Left kidney (tissue), 8 donors: ENCODE results near the gene GPHB5. TPM values are rescaled to one million over a fixed set of nuclear protein-coding genes. Genes with fewer than 3 reads are reported as not detected.
"Not testable (repeated sequence)": the region's sequence is repeated elsewhere in the genome, so short reads cannot be mapped to it uniquely, and the experiment has no call there.

ENCODE experiments used
- DNase-seq: peaks from one replicate; pipeline ENCODE4 v3.0.0-alpha.2; 2013
- long read RNA-seq, 8 donors: transcript quantifications; one replicate each; lab custom pipeline, GENCODE V29; 2026
- polyA plus RNA-seq: library from polyadenylated mRNA; unstranded; fragments of 120-200 nt; gene quantifications from one replicate; pipeline ENCODE4 v1.2.1, GENCODE V29; 2013; ENCODE audit not compliant: insufficient read length

GPHB5 gene, protein sequence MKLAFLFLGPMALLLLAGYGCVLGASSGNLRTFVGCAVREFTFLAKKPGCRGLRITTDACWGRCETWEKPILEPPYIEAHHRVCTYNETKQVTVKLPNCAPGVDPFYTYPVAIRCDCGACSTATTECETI
- polyA plus RNA-seq: not detected
- long read RNA-seq, donor 1: 0 reads
- long read RNA-seq, donor 2: 0 reads
- long read RNA-seq, donor 3: 0 reads
- long read RNA-seq, donor 4: 0 reads
- long read RNA-seq, donor 5: 0 reads
- long read RNA-seq, donor 6: 0 reads
- long read RNA-seq, donor 7: 0 reads
- long read RNA-seq, donor 8: 0 reads

DNA sequence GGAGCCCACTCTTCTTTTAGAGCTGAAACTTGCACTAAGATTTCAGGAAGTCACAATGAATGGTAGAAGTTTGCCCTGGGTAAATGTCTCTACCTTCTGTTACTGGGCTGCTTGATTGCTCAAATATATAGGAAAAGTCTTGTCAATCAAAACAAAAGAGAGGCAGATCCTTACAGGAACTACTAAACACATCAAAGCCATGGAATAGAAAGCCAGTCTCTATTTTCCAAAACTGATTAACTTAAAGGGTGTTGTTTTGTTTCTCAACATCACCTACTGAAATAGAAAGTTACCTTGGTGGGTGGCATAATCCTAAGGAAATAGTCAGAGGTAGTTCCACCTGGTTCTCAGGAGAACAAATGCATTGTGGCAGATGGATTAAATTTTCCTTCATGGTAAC is at the start of gene GPHB5:
GPHB5 (minus strand) TSS at position 101 of the 400 bp plus-strand sequence. CDS start 1,086 bp downstream, outside the sequence.
- DNase-seq: no peak

DNA sequence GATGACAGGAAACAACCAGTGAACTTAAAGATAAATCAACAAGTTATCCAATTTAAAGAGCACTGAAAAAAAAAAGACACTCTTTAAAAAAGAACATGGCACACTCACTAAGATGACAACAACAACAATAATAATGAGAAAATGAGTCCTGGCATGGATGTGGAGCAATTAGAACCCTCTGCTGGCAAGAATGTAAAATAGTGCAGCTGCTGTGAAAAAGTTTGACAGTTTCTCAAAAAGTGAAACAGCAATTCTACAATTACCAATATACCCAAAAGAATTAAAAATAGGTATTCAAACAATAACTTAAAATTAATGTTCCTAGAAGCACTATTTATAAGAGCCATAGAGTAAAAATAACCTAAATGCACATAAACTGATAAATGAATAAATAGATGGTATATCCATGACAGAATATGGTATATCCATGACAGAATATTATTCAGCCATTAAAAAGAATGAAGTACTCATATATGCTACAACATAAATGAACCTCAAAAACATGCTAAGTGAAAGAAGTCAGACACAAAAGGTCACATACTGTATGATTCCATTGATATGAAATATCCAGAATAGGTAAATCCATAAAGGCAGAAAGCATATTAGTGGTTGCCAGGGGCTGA is 49.1 kb upstream of the GPHB5 start:
- no peak for DNase-seq

DNA sequence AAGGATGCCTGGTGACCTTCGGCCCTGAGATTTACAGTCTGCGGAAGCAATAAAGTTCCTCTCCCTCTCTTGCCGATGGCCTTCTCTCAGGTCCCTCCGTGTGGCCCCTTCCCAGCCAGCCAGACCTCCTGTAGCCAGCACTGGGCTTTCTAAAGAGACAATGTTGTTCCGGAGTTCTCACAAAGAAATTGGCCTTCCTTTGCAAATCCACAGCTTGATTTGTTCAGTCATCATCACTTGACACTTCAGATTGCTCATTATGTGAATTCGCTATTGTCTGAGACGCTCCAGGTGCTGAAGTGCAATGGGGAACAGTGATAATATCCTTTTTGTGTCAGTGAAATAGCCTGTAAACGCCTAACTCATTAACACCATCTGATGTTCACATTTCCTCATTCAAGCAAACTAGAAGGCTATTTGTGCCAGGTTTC is 43.7 kb upstream of the GPHB5 start:
- DNase-seq: no peak

DNA sequence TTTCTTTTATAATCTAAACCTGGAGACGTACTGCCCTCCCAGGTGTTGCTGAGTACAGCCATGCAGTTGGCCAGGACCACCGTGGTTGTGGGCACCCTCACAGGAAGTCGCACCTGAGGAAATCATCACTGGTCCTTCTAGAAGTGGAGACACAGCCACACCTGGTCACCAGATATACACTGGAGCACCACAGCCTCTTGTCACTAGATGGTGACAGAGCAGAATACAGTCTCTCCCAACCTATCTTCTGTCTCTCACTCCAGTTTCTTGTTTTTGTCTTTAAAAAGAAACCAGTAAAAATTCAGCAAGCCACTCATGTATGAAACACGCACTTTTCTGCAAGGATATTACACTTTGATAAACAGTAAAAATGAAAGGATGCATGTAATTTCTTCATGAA is 43.1 kb upstream of the GPHB5 start:
- DNase-seq: no peak

DNA sequence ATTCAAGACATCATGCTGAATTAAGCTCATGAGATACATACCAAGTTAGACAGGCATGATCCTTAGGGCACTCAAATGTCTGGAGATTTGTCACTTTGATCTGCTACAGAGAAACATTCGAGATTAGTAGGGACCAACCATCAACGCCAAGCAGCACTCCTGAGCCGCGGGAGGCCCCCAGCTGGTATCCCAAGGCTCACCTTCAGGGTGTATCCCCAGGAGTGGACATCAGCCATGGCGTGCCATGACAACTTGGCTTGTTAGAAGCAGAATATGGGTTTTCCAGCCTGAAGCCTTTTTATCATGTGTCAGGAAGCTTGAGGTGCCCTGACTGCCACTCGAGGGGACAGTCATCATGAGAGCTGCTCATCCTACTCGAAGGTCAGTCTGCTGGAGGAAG is 39.1 kb upstream of the GPHB5 start:
- no peak for DNase-seq

DNA sequence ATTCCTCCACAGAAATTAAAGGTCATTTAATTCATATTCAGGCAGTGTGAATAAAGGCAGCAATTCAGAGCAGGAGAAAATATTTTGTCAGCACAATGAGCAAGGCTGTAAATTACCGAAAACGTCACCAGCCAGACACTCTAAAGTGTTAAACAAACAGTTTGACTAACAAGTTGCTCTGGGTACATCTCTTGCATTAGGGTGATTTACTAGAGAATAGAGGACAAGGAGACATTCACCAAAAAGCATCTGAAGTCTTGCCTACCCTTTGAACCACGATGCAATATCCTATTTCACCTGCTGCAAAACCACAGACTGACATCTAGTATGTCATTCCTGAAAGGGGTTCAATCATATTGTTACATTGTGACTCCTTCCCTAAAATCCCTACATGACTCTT is 27.1 kb upstream of the GPHB5 start:
- DNase-seq: no peak

DNA sequence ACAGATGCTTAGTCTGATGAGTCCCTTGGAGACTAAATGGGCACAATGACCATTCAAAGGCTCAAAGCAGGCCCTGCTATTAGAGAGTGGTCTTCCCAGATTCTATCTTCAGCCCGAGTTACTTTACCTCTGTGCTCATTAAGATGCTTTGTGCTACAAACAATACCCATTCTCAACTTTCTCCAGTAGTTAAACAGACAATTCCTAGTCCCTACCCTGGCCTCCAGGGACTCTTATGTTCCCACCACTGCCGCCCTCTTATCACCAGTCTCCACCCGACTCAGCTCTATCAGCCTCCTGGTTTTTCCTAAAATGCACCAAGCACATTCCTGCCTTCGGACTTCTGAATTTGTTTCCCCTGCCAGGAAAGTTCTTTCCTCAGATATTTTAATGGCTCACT is 25.6 kb upstream of the GPHB5 start:
- no peak for DNase-seq

DNA sequence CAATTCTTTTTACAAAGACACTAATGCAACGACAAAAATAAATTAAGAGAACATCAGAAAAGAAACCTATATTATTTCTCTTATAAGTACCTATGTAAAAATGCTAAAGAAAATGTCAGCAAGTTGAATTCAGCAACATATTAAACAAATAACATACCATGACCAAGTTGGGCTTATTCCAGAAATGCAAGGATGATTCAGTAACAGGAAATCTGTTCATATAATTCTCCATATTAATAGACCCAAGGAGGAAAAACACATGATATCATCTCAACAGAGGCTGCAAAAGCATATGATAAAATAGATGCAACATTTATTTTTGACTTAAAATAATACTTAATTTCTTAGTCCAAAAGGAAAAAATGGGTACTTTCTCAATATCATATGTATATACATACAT is 25.1 kb upstream of the GPHB5 start:
- DNase-seq: no peak

DNA sequence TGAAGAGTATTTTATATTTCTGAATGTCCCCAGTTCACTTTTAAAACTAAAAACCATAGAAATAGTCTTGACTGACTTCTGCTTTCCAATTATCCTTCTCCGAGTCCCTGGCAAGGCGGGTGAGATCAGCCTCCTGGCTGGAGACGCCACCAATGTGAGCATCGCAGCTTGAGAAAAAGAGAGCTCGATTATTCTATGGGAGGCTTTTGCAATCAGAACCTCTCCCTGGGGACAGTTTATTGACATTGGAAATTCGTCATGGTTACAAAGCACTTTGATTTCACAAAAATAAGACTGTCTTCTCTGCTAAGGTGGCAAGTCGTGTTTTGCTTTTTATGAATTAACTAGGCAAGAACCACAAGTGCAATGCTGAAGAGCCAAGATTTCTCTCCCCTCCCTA is 23.6 kb upstream of the GPHB5 start:
- DNase-seq: no peak

DNA sequence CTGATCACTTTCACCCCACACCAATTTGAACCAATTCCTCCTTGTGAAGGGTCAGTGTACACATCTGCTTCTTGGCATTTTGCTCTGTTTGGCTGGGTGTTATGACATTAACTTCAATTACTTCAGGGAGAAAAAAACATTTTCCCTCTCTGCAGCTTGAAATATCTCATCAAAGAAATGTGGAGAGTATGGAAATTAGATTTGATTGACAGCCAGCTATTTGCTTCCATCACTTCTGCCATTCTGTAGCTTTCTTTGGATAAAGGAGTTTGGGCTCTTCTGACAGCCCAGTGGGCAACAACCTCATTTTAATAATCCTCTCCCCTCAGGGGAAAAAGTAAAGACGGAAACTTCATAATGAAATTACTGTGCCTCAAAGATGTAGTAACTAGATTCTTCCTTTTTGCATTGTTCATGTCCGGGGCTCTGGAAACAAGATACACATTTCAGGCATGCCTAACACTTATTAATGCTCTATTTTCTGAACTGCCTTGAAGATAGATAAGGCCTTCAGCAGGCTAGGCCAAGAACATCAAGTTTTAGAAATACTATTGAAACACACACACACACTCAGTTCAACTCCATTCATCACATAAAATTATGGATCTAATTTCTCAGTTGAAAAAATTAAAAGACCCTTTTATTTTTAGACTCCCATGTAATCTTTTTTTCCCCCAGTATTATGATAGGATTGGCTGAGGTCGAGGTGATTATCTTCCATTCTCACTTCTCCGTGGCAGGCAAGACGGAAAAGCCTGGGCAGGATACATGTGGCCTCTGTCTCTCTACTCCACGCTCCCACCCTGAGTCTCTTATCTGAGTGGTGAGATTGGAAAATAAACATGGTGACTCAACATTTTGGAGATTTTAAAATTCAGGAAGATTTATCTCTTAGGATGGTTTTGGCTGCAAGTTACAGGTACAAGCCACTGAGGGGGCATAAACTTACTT is 10.3 kb upstream of the GPHB5 start:
- DNase-seq: no peak

DNA sequence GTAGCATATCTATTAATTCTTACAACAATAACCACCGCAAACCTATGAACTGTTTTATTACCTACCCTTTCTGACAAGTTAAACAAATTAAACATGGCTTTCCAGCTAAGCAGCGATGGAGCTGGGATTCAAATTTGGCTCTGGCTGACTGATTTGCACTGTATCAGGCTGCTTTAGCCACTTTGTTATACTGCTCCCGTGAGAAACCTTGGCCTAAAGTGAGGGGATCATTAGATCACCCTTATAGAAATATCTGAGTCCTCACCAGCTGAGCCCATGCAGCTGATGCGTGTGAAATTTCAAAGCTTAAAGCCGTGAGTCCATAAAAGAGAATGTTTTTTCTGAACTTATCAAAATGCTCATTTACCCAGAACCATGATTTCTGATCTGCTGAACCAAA is 8.1 kb upstream of the GPHB5 start:
- DNase-seq: no peak

DNA sequence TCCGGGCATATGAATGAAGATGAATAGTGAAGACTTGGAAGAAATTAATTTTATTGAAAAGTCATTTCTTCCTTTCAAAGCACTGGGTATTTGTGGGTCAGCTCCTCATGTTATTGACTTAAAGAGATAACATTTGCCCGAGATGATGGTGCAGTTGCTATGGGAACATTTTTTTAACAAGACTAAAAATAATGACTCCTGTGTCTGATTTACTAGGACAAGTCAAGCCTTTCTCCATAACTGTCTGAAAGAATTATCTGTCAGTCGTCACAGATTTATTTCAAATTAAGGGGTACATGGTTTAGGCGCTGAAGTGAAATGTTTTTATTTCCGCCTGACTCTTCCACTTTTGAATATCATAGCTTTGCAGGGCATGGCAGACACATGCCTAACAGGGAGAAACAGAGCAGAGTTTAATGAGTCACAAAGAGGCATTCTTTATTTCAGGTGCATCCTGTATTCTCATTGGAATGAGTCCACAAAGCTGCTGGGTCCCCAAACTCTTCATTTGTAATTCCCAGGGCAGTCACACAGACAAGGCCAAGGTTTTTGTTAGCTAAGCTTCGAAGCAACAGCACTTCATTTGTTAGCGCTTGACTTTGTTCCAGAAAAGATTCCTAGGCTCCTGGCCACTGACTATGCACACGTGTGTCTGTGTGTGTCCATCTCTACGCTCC is 4.3 kb upstream of the GPHB5 start:
- no peak for DNase-seq

DNA sequence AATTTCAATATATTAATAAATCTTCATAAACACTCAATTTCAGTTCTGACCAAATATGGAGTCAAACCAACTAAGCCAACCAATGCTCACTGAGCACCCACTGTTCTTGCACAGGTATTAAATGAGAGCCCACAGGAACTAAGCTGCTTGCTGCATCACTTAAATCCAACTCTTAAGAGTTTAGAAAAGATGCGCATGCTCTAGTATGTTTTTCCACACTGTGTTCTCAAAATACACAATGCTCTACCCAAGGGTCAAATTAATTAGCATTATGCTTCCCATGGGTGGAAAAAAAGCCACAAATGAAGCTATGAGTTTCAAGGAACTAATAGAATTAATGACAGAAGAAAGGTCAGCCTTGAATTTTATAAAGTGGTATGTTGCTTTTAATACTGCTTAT is 3.7 kb upstream of the GPHB5 start:
- DNase-seq: no peak

DNA sequence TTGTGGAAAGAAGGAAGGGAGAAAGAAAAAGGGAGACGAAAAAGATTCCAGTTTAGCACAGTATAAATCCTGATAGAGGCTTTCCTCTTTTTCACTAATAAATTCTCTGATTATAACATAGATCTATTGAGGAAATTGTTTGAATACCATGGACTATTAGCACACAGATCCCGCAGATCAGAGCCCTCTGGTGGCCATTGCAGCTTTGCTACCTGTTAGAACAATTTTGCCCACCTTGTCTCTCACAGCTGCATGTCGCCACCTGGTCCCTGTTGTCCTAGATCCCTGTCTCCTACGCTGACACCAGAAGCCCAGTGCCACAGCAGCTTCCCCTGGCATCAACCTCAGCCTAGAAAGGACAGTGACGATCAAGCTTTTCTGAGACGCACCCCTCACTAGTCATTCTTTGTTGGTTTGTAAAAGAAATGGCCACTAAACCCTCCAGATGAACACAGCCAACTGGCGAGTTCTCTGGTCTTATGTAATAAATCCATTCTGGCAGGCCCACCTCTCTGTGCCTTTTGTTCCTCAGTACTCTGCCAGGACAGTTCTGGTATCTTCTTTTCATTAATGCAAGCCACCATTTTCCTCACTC is 9.9 kb downstream of the GPHB5 start:
- peak; percentile 7 for DNase-seq

DNA sequence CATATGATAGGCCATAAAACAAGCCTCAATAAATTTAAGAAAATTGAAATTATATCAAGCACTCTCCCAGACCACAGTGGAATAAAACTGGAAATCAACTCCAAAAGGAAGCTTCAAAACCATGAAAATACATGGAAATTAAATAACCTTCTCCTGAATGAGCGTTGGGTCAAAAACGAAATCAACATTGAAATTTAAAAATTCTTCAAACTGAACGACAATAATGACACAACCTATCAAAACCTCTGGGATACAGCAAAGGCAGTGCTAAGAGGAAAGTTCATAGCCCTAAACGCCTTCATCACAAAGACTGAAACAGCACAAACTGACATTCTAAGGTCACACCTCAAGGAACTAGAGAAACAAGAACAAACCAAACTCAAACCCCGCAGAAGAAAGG is 14.3 kb downstream of the GPHB5 start:
- DNase-seq: not testable (repeated sequence)

DNA sequence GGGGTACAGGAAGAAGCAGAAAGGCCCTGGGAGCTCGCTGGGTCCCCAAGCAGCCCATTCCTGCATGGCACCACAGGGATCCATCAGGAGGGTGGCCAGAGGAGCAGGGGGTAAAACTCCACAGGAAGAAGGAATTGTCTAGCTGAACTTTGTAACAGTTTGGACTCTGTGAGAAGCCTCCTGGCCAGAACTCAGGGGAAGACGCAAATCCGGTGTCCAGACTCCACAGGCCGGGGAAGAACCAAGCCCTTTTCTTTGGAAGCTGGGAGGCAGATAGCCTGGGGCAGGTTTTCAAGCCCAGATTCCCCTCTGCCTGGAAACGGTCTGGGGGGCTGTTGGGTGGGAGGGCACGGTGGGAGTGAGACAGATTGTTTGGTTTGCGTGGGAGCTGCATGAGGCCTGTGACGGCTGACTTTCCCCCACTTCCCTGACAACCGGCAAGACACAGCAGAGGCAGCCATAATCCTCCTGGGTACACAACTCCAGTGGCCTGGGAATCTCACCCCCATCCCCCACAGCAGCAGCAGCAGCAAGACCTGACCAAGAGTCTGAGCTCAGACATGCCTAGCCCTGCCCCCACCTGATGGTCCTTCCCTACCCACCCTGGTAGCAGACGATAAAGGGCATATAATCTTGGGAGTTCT is 16.7 kb downstream of the GPHB5 start:
- DNase-seq: no peak

DNA sequence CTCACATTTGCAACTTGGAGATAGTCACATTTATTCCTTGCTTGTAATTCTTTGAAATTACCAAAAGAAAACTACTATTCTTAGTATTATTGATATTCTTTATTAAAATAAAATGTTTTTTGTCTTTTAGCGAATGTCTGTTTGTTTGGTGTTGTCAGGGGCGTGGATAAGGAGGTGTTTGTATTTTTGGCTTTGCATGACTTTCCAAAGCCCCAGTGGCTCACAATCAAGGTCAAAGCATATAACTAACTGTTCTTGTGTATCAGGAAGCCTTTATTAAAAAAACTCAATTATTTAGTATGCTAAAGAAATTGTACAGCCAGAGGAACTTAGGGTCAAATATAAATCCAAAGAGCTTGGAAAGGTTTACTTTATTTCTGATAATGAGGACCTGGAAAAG is 17.9 kb downstream of the GPHB5 start:
- DNase-seq: no peak

DNA sequence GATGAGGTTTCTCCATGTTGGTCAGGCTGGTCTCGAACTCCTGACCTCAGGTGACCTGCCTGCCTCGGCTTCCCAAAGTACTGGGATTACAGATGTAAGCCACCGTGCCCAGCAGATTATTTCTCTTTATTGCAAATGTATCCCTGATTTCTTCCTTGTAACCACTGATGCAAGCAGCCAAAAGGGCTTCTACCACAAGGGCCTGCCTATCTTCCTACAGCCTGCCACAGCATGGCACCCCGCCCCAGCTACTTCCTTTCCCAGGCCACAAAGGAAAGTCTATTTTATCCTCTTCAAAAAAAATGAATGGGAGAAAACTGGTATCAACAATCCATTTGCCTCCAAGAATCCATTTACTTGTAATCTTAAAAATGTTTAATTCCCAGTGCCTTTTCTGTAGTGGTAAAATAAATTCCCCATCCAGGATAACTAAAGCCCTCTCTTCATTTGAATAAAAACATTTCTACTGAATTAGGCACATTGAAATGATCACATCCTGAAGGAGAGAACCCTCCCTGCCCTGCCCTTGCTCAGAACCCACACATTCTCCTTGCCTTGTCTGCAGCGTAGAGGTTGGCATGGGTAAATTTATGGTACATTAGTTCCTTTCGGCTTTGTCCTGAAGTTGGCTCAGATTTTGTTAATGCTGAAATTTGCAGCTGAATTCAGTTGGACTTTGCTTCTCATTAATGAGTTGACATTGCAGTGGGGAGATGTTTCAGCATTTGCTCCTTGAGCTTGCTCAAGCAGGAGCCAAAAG is 19.2 kb downstream of the GPHB5 start:
- DNase-seq: no peak

DNA sequence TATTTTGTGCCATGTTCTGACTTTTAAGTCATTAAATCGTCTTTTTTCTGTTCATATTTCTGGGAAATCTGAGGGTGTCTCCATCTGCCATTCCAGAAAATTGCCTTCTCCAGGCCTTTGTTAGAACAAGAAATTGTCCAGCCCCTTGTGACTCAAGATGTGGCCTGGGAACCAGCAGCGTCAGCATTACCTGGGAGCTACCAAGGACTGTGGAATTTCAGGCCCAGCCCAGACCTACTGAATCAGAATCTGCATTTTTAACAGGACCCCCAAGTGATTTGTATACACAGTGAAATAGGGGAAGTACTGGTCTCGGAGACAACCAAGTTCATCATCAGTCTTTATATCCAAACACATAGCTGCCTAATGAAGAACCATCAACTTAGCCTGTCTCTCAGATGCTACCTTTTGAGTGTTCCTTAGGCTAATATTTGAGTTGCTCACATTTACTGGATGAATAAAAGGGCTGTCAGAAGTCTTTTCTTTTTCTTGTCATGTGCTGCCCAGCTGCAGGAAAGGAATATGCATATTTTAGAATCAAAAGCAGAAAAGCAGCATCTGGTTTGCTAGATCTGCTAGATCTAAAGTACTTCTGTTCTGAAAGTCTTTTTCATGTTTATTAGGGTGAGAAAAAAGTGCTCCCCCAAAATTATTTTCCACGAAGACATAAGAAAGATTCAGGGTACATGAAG is 21.2 kb downstream of the GPHB5 start:
- DNase-seq: no peak

DNA sequence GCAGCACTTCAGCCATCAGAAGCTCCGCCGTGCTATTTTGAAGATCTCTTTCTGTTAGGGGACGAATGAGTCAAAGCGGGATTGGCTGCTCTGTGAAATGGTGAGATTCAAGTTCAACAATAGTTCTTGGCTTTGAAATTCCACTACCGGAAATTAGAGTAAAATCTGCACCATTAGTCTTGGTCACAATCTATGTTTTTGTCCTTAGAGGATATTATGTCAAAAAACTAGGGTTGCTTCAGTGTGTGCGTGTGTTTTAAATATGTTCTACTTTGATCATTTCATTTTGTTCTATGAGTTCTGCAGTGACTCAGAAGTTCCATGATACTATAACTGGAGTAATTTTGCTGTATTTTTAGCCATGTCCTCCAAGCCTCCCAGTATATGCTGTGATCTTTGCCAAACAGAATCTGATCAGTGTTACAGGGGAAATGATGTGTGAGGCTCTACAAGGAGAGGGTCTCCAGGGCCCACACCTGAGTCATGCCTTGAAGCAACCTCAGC is 22.6 kb downstream of the GPHB5 start:
- no peak for DNase-seq
